HCT116 (cell line): ENCODE results near the gene GPD2. TPM values are rescaled to one million over a fixed set of nuclear protein-coding genes. Genes with fewer than 3 reads are reported as not detected.

Experiments
- ATAC-seq: fragments of 200-7000 bp; cut with Tn5 transposase; 2 replicates; pipeline ENCODE4 v1.9.1; 2020; ENCODE audit warnings: mild to moderate bottlenecking, moderate library complexity
- BruUV-seq: library from RNA; stranded (reverse); fragments of 400-500 nt; replicated peaks from 2 replicates; lab custom pipeline; 2021; lab: Mats Ljungman, UMichigan
- CTCF ChIA-PET: fragments of 300-600 bp; sonication (Branson Sonifier 250); formaldehyde crosslinking; loops from one replicate; lab custom pipeline; 2021; ENCODE audit warnings: antibody characterized with exemption; lab: Charles Lee
- POLR2A ChIA-PET: fragments of 300-600, 350-600 bp; sonication (Branson Sonifier 250); formaldehyde crosslinking; loops from one replicate; lab custom pipeline; 2021; ENCODE audit warnings: antibody characterized with exemption; lab: Charles Lee
- RAD21 ChIA-PET, 2 experiments: fragments of 300-600 bp; sonication (Branson Sonifier 250); formaldehyde crosslinking; loops; one replicate each; lab custom pipeline; 2023; ENCODE audit warnings: low total read pairs in 2 of 2; ENCODE audit not compliant: uncharacterized antibody in 2 of 2, unreplicated experiment in 2 of 2, low non-redundant PET in 1 of 2; lab: Charles Lee
- DNase-seq: peaks from one replicate; pipeline ENCODE4 v3.0.0-alpha.2; 2010; ENCODE audit warnings: low read depth, low spot score
- H2AFZ ChIP-seq: fragments of 200-600 bp; shearing (Covaris generic), sonication (generic); 2 replicates; pipeline ENCODE4 v1.6.1; 2017; ENCODE audit warnings: low read depth, mixed run types, mixed read lengths, antibody characterized with exemption, low read length; ENCODE audit not compliant: poor library complexity, severe bottlenecking
- H3K27ac ChIP-seq: 2 replicates; pipeline ENCODE4 v1.5.1; 2012; ENCODE audit warnings: low read depth, low read length
- H3K27me3 ChIP-seq: fragments of 200-600 bp; sonication (generic); 2 replicates; pipeline ENCODE4 v1.6.1; 2016; ENCODE audit warnings: mixed run types, low read length, mixed read lengths; ENCODE audit not compliant: insufficient read depth
- H3K36me3 ChIP-seq, 2 experiments: fragments of 200-500 bp in 1 of 2; fragments of 200-600 bp in 1 of 2; sonication (Bioruptor generic) in 1 of 2; sonication (generic) in 1 of 2; 2 replicates each; pipeline versions ENCODE4 v1.5.1 to v1.6.1; 2014 to 2016; ENCODE audit warnings: low read length in 2 of 2, inconsistent platforms in 1 of 2, mixed read lengths in 1 of 2, mixed run types in 1 of 2; ENCODE audit not compliant: insufficient read depth in 2 of 2, control insufficient read depth in 1 of 2
- H3K4me1 ChIP-seq, 2 experiments: fragments of 200-600 bp in 1 of 2; sonication (generic) in 1 of 2; 2 replicates each; pipeline versions ENCODE4 v1.5.1 to v1.6.1; 2012 to 2017; ENCODE audit warnings: low read length in 2 of 2, inconsistent platforms in 1 of 2, mild to moderate bottlenecking in 1 of 2, mixed read lengths in 1 of 2, mixed run types in 1 of 2, moderate library complexity in 1 of 2; ENCODE audit not compliant: insufficient read depth in 2 of 2, control insufficient read depth in 1 of 2
- H3K4me2 ChIP-seq: fragments of 200-600 bp; sonication (generic); 2 replicates; pipeline ENCODE4 v1.6.1; 2017; ENCODE audit warnings: mixed run types, low read length, mixed read lengths
- H3K4me3 ChIP-seq, 2 experiments: fragments of 200-600 bp in 1 of 2; sonication (generic) in 1 of 2; replicated peaks in 1 of 2; 2 replicates each; pipeline ENCODE4 v1.5.1; 2011 to 2016; ENCODE audit warnings: low read length in 2 of 2, control low read depth in 1 of 2, low read depth in 1 of 2, mild to moderate bottlenecking in 1 of 2, mixed read lengths in 1 of 2, mixed run types in 1 of 2
- H3K79me2 ChIP-seq: fragments of 200-600 bp; sonication (generic); 2 replicates; pipeline ENCODE4 v1.6.1; 2017; ENCODE audit warnings: mild to moderate bottlenecking, mixed run types, low read length, moderate library complexity, mixed read lengths; ENCODE audit not compliant: insufficient read depth
- H3K9ac ChIP-seq: fragments of 200-600 bp; sonication (generic); 2 replicates; pipeline ENCODE4 v1.6.1; 2016; ENCODE audit warnings: low read length, mixed read lengths
- H3K9me2 ChIP-seq: fragments of 200-600 bp; sonication (generic), shearing (Covaris generic); 2 replicates; pipeline ENCODE4 v1.6.1; 2017; ENCODE audit warnings: mixed run types, mild to moderate bottlenecking, moderate library complexity; ENCODE audit not compliant: insufficient read depth
- H3K9me3 ChIP-seq, 2 experiments: fragments of 200-500 bp in 1 of 2; fragments of 200-600 bp in 1 of 2; sonication (Bioruptor generic) in 1 of 2; sonication (generic) in 1 of 2; 2 replicates each; pipeline ENCODE4 v1.6.1; 2014 to 2017; ENCODE audit warnings: low read length in 2 of 2, mixed read lengths in 2 of 2, inconsistent platforms in 1 of 2, low read depth in 1 of 2, mild to moderate bottlenecking in 1 of 2, mixed run types in 1 of 2, moderate library complexity in 1 of 2; ENCODE audit not compliant: control insufficient read depth in 1 of 2, insufficient read depth in 1 of 2
- H4K20me1 ChIP-seq: fragments of 200-600 bp; sonication (generic), shearing (Covaris generic); 2 replicates; pipeline ENCODE4 v1.6.1; 2017; ENCODE audit warnings: mixed run types, mild to moderate bottlenecking, moderate library complexity; ENCODE audit not compliant: insufficient read depth
- CBX3 ChIP-seq: IDR thresholded peaks from 2 replicates; pipeline ENCODE4 v1.6.1; 2012; ENCODE audit warnings: low read depth
- CEBPB ChIP-seq: IDR thresholded peaks from 2 replicates; pipeline ENCODE4 v1.6.1; 2012; ENCODE audit warnings: low read depth
- ELF1 ChIP-seq: IDR thresholded peaks from 2 replicates; pipeline ENCODE4 v1.6.1; 2012; ENCODE audit warnings: low read depth, borderline replicate concordance
- EZH2 ChIP-seq: fragments of 200-600 bp; sonication (generic); IDR thresholded peaks from 2 replicates; pipeline ENCODE4 v1.6.1; 2017; ENCODE audit warnings: antibody characterized with exemption, mixed run types
- EZH2phosphoT487 ChIP-seq: fragments of 200-600 bp; IDR thresholded peaks from 2 replicates; pipeline ENCODE4 v1.6.1; 2018; ENCODE audit warnings: antibody characterized with exemption, borderline replicate concordance
- FOSL1 ChIP-seq: IDR thresholded peaks from 2 replicates; pipeline ENCODE4 v1.6.1; 2012; ENCODE audit warnings: low read depth
- POLR2A ChIP-seq: IDR thresholded peaks from 2 replicates; pipeline ENCODE4 v1.7.0; 2011; ENCODE audit warnings: borderline replicate concordance; ENCODE audit not compliant: insufficient read depth, insufficient read length; ENCODE audit errors: extremely low read depth
- POLR2AphosphoS5 ChIP-seq: IDR thresholded peaks from 2 replicates; pipeline ENCODE4 v1.6.1; 2011; ENCODE audit warnings: mild to moderate bottlenecking, low read depth, low read length, moderate library complexity
- RAD21 ChIP-seq: IDR thresholded peaks from 2 replicates; pipeline ENCODE4 v1.6.1; 2012; ENCODE audit warnings: low read depth, mild to moderate bottlenecking
- REST ChIP-seq: IDR thresholded peaks from 2 replicates; pipeline ENCODE4 v1.6.1; 2012; ENCODE audit warnings: low read depth
- SIN3A ChIP-seq: IDR thresholded peaks from 2 replicates; pipeline ENCODE4 v1.6.1; 2012; ENCODE audit warnings: low read depth
- SP1 ChIP-seq: IDR thresholded peaks from 2 replicates; pipeline ENCODE4 v1.6.1; 2012; ENCODE audit warnings: low read depth
- SRF ChIP-seq: IDR thresholded peaks from 2 replicates; pipeline ENCODE4 v1.6.1; 2012; ENCODE audit warnings: low read depth
- TCF7L2 ChIP-seq: IDR thresholded peaks from 2 replicates; pipeline ENCODE4 v1.7.0; 2011; ENCODE audit warnings: borderline replicate concordance, inconsistent platforms; ENCODE audit not compliant: insufficient read depth, insufficient read length; ENCODE audit errors: extremely low read depth
- YY1 ChIP-seq: IDR thresholded peaks from 2 replicates; pipeline ENCODE4 v1.6.1; 2011; ENCODE audit warnings: low read length, low read depth, moderate library complexity, mild to moderate bottlenecking; ENCODE audit not compliant: insufficient replicate concordance; ENCODE audit errors: extremely low read depth
- ZFX ChIP-seq: fragments of 450-650 bp; IDR thresholded peaks from 2 replicates; pipeline ENCODE4 v1.6.1; 2017
- intact Hi-C: fragments of 100-400 bp; cut with micrococcal nuclease; formaldehyde crosslinking; loops from 2 replicates; pipeline ENCODE4 v1.10.0; 2022
- total RNA-seq: library from RNA; stranded (reverse); gene quantifications from one replicate; pipeline ENCODE4 v1.2.1, GENCODE V29; 2021; ENCODE audit not compliant: unreplicated experiment
- TF ChIP-seq, protein P1 (sequence below), 3 experiments: fragments of 200-600 bp in 1 of 3; sonication (generic) in 1 of 3; IDR thresholded peaks in 2 of 3; conservative IDR thresholded peaks in 1 of 3; 2 replicates each; pipeline ENCODE4 v1.5.1; 2012 to 2017; ENCODE audit warnings: low read depth in 2 of 3, low read length in 2 of 3, antibody characterized with exemption in 1 of 3, borderline replicate concordance in 1 of 3, control low read depth in 1 of 3, mild to moderate bottlenecking in 1 of 3, mixed read lengths in 1 of 3, mixed run types in 1 of 3, moderate library complexity in 1 of 3; ENCODE audit not compliant: insufficient read depth in 1 of 3
- TF ChIP-seq, protein P2 (sequence below): IDR thresholded peaks from 2 replicates; pipeline ENCODE4 v1.6.1; 2012

GPD2 gene
- total RNA-seq, 1 experiment from 2014 or later = 80.7 TPM

DNA sequence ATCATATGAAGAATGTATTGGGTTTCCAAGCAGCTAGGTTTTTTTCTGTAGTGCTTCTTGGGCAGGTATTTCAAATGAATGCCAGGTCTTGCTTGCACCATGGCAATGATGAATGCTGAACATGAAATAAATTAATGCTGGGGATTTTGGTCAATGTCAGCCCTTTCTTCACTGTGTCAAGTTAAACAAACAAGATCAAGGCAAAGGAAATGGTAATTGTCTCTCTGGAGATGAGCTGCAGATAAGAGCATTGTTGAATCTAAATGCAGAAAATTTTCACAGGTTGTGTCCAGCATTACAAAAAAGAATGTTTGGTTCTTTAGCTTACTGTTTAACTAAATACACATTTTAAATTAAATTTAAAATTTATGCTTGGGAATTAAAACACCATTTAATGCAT, 144.3 kb downstream of the GPD2 start:
- DNase-seq (no peak), ATAC-seq (no peak)
- Histone ChIP-seq H3K9ac (no peak overlapping the region), H3K4me1 (no peaks in the 10 kb centered on the region), H2AFZ (no peak overlapping the region), H4K20me1 (no peaks in the 10 kb centered on the region), H3K4me3 (no peak overlapping the region), H3K36me3 (no peaks in the 10 kb centered on the region)
- intact Hi-C loops = loop anchor here (10.0 kb wide), 2 partner anchors 386 to 474 kb away; no protein-coding TSS in a partner anchor
- RAD21 ChIA-PET = no interaction called here
- no peak for TF ChIP-seq ZFX
- no peak for TF ChIP-seq POLR2AphosphoS5
- no peak for TF ChIP-seq CBX3
- no peak for TF ChIP-seq EZH2
- TF ChIP-seq, protein P1, sequence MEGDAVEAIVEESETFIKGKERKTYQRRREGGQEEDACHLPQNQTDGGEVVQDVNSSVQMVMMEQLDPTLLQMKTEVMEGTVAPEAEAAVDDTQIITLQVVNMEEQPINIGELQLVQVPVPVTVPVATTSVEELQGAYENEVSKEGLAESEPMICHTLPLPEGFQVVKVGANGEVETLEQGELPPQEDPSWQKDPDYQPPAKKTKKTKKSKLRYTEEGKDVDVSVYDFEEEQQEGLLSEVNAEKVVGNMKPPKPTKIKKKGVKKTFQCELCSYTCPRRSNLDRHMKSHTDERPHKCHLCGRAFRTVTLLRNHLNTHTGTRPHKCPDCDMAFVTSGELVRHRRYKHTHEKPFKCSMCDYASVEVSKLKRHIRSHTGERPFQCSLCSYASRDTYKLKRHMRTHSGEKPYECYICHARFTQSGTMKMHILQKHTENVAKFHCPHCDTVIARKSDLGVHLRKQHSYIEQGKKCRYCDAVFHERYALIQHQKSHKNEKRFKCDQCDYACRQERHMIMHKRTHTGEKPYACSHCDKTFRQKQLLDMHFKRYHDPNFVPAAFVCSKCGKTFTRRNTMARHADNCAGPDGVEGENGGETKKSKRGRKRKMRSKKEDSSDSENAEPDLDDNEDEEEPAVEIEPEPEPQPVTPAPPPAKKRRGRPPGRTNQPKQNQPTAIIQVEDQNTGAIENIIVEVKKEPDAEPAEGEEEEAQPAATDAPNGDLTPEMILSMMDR (IDR thresholded peaks at IDR 0.05 in 2 of 3, conservative IDR thresholded peaks at IDR 0.05 in 1 of 3; ENCODE audit: borderline replicate concordance in 1 of 3, insufficient read depth in 1 of 3, low read depth in 2 of 3, low read length in 2 of 3) = no peak
- TF ChIP-seq ELF1 = no peak
- no peak for TF ChIP-seq SIN3A
- no peak for TF ChIP-seq TCF7L2
- TF ChIP-seq SRF = no peak
- no peak for TF ChIP-seq RAD21
- TF ChIP-seq EZH2phosphoT487 = no peak
- TF ChIP-seq, protein P2, sequence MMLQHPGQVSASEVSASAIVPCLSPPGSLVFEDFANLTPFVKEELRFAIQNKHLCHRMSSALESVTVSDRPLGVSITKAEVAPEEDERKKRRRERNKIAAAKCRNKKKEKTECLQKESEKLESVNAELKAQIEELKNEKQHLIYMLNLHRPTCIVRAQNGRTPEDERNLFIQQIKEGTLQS = no peak
- TF ChIP-seq CEBPB = no peak
- TF ChIP-seq REST = no peak
- TF ChIP-seq SP1 = no peak
- no peak for TF ChIP-seq FOSL1
- TF ChIP-seq YY1 = no peak
- TF ChIP-seq POLR2A = no peak
- TF ChIP-seq, all 23 proteins: peak for 0
- ChIA-PET POLR2A (no interaction called here), CTCF (interaction anchor here (0.6 kb wide), 1 partner anchor 1203 kb away, joined by 3 read pairs; no protein-coding TSS in a partner anchor)
- no peaks in the 10 kb centered on the region for H3K27me3 ChIP-seq
- no peak overlapping the region for H3K4me2 ChIP-seq
- H3K27ac ChIP-seq = no peak overlapping the region
- H3K9me3 ChIP-seq = no peaks in the 10 kb centered on the region
- BruUV-seq = no TSS peak
- no peaks in the 10 kb centered on the region for H3K79me2 ChIP-seq
- no peaks in the 10 kb centered on the region for H3K9me2 ChIP-seq
